Chondrocyte (in vitro differentiated cells): Measurements from ENCODE around the gene USP7. TPM values are rescaled to one million over a fixed set of nuclear protein-coding genes. Genes with fewer than 3 reads are reported as not detected.

Source experiments
- DNase-seq: peaks from one replicate; pipeline ENCODE4 v3.0.0; 2021; ENCODE audit warnings: mixed read lengths, low spot score
- H3K27ac Mint-ChIP-seq: one replicate; pipeline ENCODE4 v1.8.0; 2021; ENCODE audit warnings: mild to moderate bottlenecking, moderate library complexity, mixed read lengths; ENCODE audit not compliant: unreplicated experiment
- H3K27me3 Mint-ChIP-seq: 2 replicates; pipeline ENCODE4 v1.8.0; 2021; ENCODE audit warnings: low read depth, mixed read lengths
- H3K36me3 Mint-ChIP-seq: 2 replicates; pipeline ENCODE4 v1.8.0; 2021; ENCODE audit warnings: low read depth, mixed read lengths
- H3K4me1 Mint-ChIP-seq: 2 replicates; pipeline ENCODE4 v1.8.0; 2021; ENCODE audit warnings: low read depth, mild to moderate bottlenecking, mixed read lengths
- H3K4me3 Mint-ChIP-seq: one replicate; pipeline ENCODE4 v1.8.0; 2021; ENCODE audit warnings: mild to moderate bottlenecking, moderate library complexity, mixed read lengths; ENCODE audit not compliant: unreplicated experiment
- H3K9me3 Mint-ChIP-seq: 2 replicates; pipeline ENCODE4 v1.8.0; 2021; ENCODE audit warnings: low read depth, mixed read lengths
- CTCF ChIP-seq: fragments of 200-600 bp; sonication (generic); IDR thresholded peaks from 2 replicates; pipeline ENCODE4 v1.5.0; 2021; ENCODE audit warnings: antibody characterized with exemption, mild to moderate bottlenecking, moderate library complexity
- total RNA-seq: library from RNA; stranded (reverse); gene quantifications from 3 replicates; pipeline ENCODE4 v1.2.1, GENCODE V29; 2021

The USP7 gene
- total RNA-seq, 1 donor from 2014 or later: 90.6 TPM

- Mint-ChIP-seq H3K4me3 (peak overlapping the region; percentile 37), H3K4me1 (peaks cover 59% of the 10 kb centered on the region), H3K27ac (peak overlapping the region; percentile 93), H3K27me3 (no peaks in the 10 kb centered on the region), H3K36me3 (no peaks in the 10 kb centered on the region), H3K9me3 (no peaks in the 10 kb centered on the region)
- TF ChIP-seq CTCF: no peak
- no peak for DNase-seq
These were observed 13.1 kb downstream of the USP7 start for GRCh38 chr16:8950580-8951077.

- TF ChIP-seq CTCF: no peak
- Mint-ChIP-seq H3K4me3 (no peak overlapping the region), H3K27ac (peak overlapping the region; percentile 93), H3K36me3 (no peaks in the 10 kb centered on the region), H3K9me3 (no peaks in the 10 kb centered on the region), H3K4me1 (peaks cover 55% of the 10 kb centered on the region), H3K27me3 (no peaks in the 10 kb centered on the region)
- DNase-seq: no peak
These were observed 13.9 kb downstream of the USP7 start for GRCh38 chr16:8949536-8950418.

GRCh38 chr16:8948831-8949230 lies 14.9 kb downstream of the USP7 start:
- no peak overlapping the region for H3K4me3 Mint-ChIP-seq
- H3K27ac Mint-ChIP-seq: no peak overlapping the region
- no peaks in the 10 kb centered on the region for H3K9me3 Mint-ChIP-seq
- DNase-seq: no peak
- H3K36me3 Mint-ChIP-seq: no peaks in the 10 kb centered on the region
- H3K4me1 Mint-ChIP-seq: peaks cover 62% of the 10 kb centered on the region
- TF ChIP-seq CTCF: no peak
- H3K27me3 Mint-ChIP-seq: no peaks in the 10 kb centered on the region

GRCh38 chr16:8948069-8948593 lies 15.6 kb downstream of the USP7 start:
- Mint-ChIP-seq H3K36me3 (no peaks in the 10 kb centered on the region), H3K4me1 (peaks cover 62% of the 10 kb centered on the region), H3K27ac (no peak overlapping the region), H3K4me3 (no peak overlapping the region), H3K27me3 (no peaks in the 10 kb centered on the region), H3K9me3 (no peaks in the 10 kb centered on the region)
- DNase-seq: no peak
- TF ChIP-seq CTCF: no peak

- H3K4me1 Mint-ChIP-seq: peaks cover 61% of the 10 kb centered on the region
- H3K36me3 Mint-ChIP-seq: no peaks in the 10 kb centered on the region
- no peak overlapping the region for H3K27ac Mint-ChIP-seq
- TF ChIP-seq CTCF: no peak
- DNase-seq: peak; percentile 35
- H3K27me3 Mint-ChIP-seq: no peaks in the 10 kb centered on the region
- no peak overlapping the region for H3K4me3 Mint-ChIP-seq
- H3K9me3 Mint-ChIP-seq: no peaks in the 10 kb centered on the region
These were observed 17.2 kb downstream of the USP7 start for GRCh38 chr16:8946544-8946943.
